ENCODE results near the gene DAZ4. TPM values are rescaled to one million over a fixed set of nuclear protein-coding genes. Genes with fewer than 3 reads are reported as not detected.
"Not testable (repeated sequence)": the region's sequence is repeated elsewhere in the genome, so short reads cannot be mapped to it uniquely, and the experiment has no call there.

The DAZ4 gene
- not detected for total RNA-seq
- not detected for polyA plus RNA-seq
- long read RNA-seq, donor 1 = 0 reads
- long read RNA-seq, donor 2 = 0 reads
- long read RNA-seq, donor 3 = 0 reads
- long read RNA-seq, donor 4 = 0 reads
- long read RNA-seq, donor 5 = 0 reads
- long read RNA-seq, donor 6 = 0 reads
- long read RNA-seq, donor 7 = 0 reads
- long read RNA-seq, donor 8 = 0 reads
- long read RNA-seq, donor 9 = 0 reads
- long read RNA-seq, donor 10 = 0 reads

GRCh38 chrY:24833619-24834018 is at the start of gene DAZ4:
Gene DAZ4, plus strand, starts transcription at chrY:24833919. Its CDS starts 208 bp downstream, at chrY:24834127.
- H3K36me3 ChIP-seq (replicated peaks in 1 of 2); H3K4me1 ChIP-seq (replicated peaks in 1 of 2); H3K27me3 ChIP-seq; intact Hi-C loops (cut with DNase I); H3K27ac ChIP-seq; H3K4me3 ChIP-seq; H3K9me3 ChIP-seq (replicated peaks in 1 of 3); DNase-seq: not testable (repeated sequence)
- WGBS, 4 donors = 94% methylated on average over 8 of the region's 23 CpGs; no CpG with 5 or more reads in 3 of the 4 donors

- intact Hi-C loops (cut with DNase I) = not testable (repeated sequence)
Observed at GRCh38 chrY:24813293-24813692, 20.4 kb upstream of the DAZ4 start, which contains the start of gene DAZ3. Gene DAZ3, minus strand, starts transcription at chrY:24813393. Its CDS starts 208 bp downstream, at chrY:24813185.

DNA sequence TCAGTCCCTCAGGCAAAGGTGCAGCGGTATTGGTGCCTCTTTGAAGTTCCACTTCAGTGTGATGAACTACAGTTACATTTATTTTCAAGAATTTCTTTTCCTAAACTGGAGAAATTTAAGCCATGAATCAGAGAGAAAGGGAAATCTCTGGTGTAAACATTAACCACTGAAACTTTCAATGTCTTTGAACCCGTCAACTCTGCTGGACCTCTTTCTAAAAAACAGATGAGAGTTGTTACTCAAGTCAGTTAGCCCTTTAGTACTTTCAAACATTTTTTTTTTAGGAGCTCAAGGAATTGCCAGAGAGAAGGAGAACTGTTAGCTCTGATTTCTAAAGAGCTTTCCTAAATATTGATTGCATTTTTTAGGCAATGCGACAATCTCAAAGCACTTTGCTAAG is 11.9 kb upstream of the DAZ4 start:
- H3K36me3 ChIP-seq (replicated peaks in 1 of 2); H3K9me3 ChIP-seq (replicated peaks in 1 of 3); DNase-seq; H3K4me1 ChIP-seq (replicated peaks in 1 of 2); H3K4me3 ChIP-seq; H3K27me3 ChIP-seq; H3K27ac ChIP-seq; intact Hi-C loops (cut with DNase I): not testable (repeated sequence)
- no CpG with 5 or more reads among the region's 3 CpGs for WGBS, 4 donors

More at GRCh38 chrY:24813293-24813692, 20.4 kb upstream of the DAZ4 start, which contains the start of gene DAZ3:
- not testable (repeated sequence) for H3K36me3 ChIP-seq (replicated peaks in 1 of 2); H3K27me3 ChIP-seq; H3K27ac ChIP-seq; H3K4me3 ChIP-seq; DNase-seq; H3K9me3 ChIP-seq (replicated peaks in 1 of 3); H3K4me1 ChIP-seq (replicated peaks in 1 of 2)
- no CpG with 5 or more reads among the region's 23 CpGs for WGBS, 4 donors

- H3K4me1 ChIP-seq (replicated peaks in 1 of 2); H3K9me3 ChIP-seq (replicated peaks in 1 of 3); H3K36me3 ChIP-seq (replicated peaks in 1 of 2); H3K4me3 ChIP-seq; DNase-seq; intact Hi-C loops (cut with DNase I); H3K27me3 ChIP-seq; H3K27ac ChIP-seq: not testable (repeated sequence)
- WGBS, 4 donors = 43% methylated on average over 1 of the region's 4 CpGs; no CpG with 5 or more reads in 3 of the 4 donors
Observed at GRCh38 chrY:24824184-24824879, 9.4 kb upstream of the DAZ4 start.

DNA sequence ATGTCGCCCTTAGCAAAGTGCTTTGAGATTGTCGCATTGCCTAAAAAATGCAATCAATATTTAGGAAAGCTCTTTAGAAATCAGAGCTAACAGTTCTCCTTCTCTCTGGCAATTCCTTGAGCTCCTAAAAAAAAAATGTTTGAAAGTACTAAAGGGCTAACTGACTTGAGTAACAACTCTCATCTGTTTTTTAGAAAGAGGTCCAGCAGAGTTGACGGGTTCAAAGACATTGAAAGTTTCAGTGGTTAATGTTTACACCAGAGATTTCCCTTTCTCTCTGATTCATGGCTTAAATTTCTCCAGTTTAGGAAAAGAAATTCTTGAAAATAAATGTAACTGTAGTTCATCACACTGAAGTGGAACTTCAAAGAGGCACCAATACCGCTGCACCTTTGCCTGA is 8.7 kb upstream of the DAZ4 start:
- H3K4me1 ChIP-seq (replicated peaks in 1 of 2); DNase-seq; H3K9me3 ChIP-seq (replicated peaks in 1 of 3); H3K4me3 ChIP-seq; H3K36me3 ChIP-seq (replicated peaks in 1 of 2); H3K27me3 ChIP-seq; intact Hi-C loops (cut with DNase I); H3K27ac ChIP-seq: not testable (repeated sequence)
- no CpG with 5 or more reads among the region's 4 CpGs for WGBS, 4 donors

Other genes starting within 250 kb of the DAZ4 start
- not detected for gene BPY2B, start 215.9 kb upstream of the DAZ4 start, total RNA-seq
- not detected for gene BPY2B, start 215.9 kb upstream of the DAZ4 start, polyA plus RNA-seq
- not detected for gene DAZ3, start 20.5 kb upstream of the DAZ4 start, total RNA-seq
- not detected for gene DAZ3, start 20.5 kb upstream of the DAZ4 start, polyA plus RNA-seq
- gene BPY2C, start 218.2 kb downstream of the DAZ4 start, total RNA-seq = not detected
- not detected for gene BPY2C, start 218.2 kb downstream of the DAZ4 start, polyA plus RNA-seq